Stimulated activated CD8-positive, alpha-beta memory T cell treated with anti-CD3 and anti-CD28 coated beads, Interleukin-15, amount 100 ng/mL, for 4 hours (primary cell): Measurements from ENCODE around the gene NOC4L.
"Not testable (repeated sequence)": the region's sequence is repeated elsewhere in the genome, so short reads cannot be mapped to it uniquely, and the experiment has no call there.

Experiments used
- DNase-seq, 2 donors: peaks; one replicate each; pipeline ENCODE4 v3.0.0-alpha.2; 2020; ENCODE audit warnings: low read depth in 2 of 2

NOC4L gene

DNA sequence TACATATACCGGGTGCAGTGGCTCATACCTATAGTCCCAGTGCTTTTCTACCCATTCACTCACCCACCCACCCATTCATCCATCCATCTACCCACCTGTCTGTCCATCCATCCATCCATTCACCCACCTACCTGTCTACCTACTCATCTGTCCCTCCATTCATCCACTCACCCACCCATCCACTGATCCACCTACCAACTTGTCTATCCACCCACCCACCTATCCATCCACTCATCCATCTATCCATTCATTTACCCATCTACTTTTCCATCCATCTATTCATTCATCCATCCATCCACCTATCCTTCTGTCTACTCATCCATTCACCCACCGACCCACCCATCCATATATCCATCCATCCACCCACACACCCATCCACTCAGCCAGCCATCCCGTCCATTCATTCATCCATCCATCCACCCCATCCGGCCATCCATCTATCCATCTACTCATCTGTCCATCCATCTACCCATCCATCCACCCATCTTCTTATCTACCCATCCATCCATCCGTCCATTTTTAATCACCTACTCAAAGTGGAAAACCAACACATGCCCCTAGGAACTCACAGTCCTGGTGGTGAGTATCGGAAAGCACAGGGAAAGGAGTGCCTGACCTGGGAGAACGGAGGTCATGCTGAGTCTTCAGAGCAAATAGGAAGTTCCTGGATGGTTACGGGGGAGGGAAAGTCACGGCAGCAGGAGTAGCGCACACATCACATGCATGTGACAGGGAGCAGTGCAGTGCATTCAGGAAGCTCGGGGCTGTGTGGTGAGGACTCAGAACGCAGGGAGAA, 20.1 kb upstream of the NOC4L start:
- DNase-seq = no peak

DNA sequence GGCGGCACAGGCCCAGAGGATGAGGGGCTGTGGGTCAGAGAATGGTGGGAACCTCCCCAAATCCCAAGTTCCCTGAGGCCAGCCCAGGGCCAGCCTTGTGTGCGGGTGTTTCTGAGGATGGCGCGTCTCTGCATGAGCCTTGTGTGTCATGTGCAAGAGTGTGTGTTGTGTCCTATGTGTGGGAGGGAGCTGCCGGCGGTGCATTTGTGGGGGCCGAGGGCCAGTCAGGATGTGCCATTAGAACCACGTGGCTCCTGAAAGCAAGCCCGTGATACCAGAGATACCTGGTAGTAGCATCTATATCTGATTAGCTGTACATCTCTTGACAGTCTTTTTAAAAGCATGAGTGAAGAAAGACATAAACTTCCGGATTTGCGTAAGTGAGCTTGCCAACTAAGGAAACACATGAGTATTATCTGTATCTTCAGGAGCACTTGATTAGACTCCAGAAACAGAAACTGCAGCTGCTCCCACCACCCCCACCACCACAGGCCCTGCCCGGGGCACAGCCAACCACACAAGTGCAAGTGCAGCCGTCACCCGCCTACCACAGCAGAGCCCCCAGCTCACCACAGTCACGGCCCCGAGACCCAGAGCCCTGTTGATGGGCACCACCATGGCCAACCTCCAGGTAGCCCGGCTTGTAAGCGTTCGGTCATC, 19.4 kb upstream of the NOC4L start:
- no peak for DNase-seq

DNA sequence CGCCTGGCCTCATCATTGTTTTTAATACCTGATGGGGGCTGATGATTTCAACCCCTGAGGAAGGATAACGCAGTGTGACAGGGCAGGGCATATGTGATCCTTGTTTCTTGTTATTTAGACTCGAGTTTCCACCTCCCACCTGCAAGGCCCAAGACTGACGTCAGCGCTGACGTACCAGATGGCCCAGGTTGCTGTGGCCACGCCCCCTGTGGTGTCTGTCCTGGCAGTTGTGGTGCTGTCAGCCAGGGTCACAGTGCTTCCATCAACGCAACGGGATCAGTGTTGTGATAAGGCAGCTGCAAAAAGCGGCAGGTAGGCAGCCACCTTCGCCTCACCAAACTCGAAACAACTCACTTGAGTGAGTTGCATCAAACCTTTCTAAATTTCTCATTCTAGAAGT, 18.5 kb upstream of the NOC4L start:
- DNase-seq = no peak

DNA sequence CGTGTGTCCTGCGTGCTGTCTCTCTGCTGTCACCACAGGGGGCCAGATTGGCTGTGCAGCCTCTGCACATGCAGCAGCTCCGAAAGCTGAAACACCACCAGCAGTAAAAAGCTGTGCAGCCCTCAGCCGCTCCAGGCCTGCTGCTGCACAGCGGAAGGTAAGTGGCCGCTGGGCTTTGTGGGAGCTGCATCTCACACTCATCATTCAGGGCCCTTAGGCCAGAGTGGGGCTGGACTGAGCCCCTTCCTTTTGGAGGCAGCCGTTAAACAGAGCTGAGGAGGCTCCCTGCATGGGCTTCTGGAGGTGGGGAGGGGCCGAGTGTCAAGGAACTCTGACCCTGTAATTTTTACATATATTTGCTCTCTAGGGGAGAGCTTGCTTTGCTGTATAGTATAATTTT, 17.2 kb upstream of the NOC4L start:
- no peak for DNase-seq

DNA sequence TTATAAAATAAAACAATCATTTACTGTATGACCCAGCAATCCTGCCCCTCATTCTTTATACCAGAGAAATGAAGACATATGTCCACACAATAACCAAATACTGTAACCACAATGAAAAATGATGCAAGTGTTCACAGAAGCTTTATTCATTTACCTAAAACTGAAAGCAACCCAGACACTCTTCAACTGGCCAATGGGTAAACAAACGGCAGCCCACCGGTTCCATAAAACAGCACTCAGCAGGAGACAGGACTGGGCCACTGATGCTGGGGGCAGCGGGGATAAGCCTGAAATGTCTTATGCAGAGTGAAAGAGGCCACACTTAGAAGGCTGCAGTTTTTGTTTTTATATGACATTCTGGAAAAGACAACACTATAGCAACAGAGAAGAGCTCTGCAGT, 15.2 kb upstream of the NOC4L start:
- DNase-seq = no peak

DNA sequence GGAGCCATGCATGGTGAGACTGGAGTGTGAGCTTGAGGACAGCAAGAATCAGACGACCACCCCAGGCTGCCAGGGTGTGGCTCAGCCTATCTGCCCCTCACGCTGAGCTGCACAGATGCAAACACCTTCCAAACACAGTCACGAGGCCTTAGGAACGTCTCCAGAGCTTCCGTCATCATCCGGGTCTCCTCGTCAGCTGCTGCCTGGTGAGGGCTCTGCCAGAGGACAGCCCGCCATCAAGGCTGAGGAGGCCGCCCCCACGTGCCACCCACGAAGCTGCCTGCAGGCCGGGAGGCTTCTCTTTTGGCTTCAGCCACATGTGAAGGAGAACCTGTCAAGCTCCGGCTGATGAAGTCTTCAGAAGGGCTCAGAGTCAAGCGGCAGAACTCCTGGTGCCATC, 13.6 kb upstream of the NOC4L start:
- DNase-seq = no peak

DNA sequence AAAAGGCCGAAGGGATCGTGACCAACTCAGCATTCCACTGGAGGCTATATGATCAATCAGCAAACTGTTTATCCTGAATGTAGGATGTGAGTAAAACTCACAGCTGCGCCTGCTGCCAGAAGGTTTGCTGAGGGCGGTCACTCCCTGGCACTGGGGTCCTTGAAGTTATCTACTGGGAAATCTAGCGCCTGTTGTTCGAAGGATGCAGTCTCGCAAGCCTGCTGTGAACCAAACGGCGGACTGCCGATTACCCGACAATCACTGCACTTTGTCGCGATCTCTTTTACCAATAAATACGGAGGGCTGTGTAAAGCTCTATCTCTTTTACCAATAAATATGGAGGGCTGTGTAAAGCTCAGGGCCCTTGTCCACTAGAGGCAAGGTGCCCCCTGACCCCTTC, 13.0 kb upstream of the NOC4L start:
- DNase-seq = no peak

DNA sequence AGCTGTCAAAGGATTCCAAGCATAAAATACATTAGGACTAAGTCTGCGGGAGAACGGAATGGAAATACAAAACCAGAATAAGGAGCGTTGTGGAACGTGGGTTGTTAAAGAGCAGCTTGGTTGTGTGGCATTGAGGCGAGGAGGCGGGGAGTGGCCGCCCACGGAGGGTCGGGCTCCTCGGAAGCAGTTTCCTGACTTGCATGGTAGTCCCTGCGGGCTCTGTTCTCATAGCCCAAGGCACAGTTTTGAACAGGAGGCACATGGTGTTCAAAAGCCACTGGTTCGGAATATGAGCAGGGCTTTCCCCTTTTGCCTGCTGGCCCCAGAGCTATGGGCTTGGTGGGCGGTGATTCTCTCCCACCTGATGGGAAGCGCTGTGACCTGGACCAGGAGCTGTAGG, 12.3 kb upstream of the NOC4L start:
- no peak for DNase-seq

DNA sequence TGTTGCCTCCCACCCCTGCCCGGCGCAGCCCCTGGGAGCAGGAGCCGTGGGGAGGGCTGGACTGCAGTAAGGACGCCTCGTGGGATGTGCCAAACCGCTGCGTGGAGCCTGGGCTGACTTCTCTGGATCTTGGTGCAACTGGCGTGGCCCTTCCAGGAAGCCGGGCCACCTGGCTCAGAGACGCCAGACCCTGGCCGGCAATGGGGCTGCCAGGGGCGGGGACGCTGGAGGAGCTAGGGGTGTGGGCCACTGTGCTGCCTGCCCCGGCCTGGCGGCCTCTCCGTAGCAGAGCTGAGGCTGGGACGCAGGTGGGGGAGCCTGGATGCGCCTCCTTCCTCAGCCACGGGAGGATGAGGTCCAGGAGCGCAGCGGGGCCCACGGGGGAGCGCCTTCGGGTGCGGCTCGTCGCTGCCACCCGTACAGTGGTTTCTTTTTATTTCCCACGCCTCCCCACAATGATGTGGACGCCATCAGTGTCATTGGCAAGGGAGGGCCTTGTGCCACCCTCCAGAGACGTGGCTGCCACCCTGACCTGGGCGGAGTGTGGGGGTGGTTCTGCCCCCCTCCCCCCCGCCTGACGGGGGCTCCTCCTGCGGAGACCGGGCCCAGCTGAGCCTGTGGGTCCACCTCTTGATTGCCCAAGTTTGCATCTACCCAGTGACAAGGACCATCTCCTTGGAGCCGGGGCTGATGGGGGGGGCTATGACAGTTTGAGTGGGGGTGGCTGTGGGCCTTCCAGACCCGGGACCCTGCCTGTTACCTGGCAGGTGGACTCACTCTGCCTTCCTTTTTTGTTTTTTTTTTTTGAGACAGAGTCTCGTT, 11.4 kb upstream of the NOC4L start:
- DNase-seq = no peak

DNA sequence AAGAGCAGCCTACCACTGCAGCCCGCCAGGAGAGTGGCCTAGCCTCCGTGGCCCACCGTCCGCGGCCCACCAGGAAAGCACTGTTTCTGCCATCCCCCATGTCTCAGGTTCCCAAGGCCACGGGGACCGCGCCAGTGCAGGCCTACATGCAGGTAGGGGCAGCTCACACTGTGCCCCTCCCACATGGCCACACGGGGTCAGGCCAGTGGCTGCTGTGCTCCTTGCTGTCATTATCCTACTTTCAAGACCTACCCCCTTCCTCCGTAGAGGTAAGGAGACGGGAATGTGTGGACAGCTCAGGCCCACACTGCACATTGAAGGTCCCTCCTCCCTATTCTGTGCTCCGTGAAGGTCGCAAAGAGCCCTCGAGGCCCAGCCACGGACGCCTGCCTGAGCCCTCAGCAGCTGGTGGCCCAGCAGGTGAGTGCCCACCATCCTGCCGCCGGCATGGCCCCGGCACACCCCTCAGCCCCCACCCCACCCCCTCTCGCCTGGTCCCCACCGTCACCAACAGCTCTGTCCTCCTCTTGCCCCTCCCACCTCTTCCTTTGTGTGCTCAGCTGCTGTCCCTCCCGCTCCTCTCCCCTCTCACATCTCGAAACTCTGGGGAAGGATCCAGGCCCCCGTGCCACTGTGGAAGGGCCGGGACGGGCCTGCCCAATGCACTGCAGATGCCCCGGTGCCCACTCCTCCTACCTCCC, 10.2 kb upstream of the NOC4L start:
- DNase-seq = no peak

DNA sequence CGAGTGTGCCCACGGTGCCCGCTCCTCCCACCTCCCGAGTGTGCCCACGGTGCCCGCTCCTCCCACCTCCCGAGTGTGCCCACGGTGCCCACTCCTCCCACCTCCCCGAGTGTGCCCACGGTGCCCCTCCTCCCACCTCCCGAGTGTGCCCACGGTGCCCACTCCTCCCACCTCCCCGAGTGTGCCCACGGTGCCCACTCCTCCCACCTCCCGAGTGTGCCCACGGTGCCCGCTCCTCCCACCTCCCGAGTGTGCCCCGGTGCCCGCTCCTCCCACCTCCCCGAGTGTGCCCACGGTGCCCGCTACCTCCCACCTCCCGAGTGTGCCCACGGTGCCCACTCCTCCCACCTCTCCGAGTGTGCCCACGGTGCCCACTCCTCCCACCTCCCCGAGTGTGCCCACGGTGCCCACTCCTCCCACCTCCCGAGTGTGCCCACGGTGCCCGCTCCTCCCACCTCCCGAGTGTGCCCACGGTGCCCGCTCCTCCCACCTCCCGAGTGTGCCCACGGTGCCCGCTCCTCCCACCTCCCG, 9.5 kb upstream of the NOC4L start:
- not testable (repeated sequence) for DNase-seq

DNA sequence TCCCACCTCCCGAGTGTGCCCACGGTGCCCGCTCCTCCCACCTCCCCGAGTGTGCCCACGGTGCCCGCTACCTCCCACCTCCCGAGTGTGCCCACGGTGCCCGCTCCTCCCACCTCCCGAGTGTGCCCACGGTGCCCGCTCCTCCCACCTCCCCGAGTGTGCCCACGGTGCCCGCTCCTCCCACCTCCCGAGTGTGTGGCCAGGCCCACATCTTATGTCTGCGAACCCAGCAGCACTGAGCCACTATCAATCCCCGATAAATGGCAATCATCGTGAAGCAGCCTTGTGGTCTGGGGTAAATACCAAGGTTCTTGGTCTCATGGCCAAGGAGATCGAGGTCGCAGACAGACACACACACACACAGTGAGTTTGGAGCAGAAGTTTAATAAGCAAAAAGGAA, 8.0 kb upstream of the NOC4L start:
- not testable (repeated sequence) for DNase-seq

DNA sequence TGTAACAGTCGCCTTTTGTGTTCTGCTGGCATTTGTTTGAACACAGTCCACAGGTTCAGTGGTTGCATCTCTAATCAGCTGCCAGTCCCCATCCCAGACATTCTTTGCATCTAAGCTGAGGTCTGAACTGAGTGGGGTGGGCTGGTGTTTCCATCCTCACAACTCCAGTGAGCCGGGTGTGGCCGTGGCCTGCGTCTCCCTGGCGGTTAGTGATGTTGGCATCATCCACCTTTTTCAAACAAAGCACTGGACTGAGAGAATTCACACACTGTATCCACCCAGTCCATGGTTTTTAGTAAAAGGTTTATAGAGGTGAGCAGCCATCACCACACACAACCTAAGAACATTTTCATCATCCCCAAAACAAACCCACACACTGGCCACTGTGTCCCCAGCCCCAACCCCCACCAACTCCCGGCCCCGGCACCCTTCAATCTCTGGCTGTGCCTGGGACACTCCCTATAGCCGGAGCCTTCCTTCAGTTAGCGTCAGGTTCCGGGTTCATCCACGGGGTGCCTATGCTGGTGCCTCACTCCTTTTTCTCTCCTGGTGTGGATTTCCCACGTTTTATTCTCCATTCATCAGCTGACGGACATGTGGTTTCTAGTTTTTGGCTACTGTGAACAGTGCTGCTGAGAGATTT, 6.7 kb upstream of the NOC4L start:
- DNase-seq = no peak

DNA sequence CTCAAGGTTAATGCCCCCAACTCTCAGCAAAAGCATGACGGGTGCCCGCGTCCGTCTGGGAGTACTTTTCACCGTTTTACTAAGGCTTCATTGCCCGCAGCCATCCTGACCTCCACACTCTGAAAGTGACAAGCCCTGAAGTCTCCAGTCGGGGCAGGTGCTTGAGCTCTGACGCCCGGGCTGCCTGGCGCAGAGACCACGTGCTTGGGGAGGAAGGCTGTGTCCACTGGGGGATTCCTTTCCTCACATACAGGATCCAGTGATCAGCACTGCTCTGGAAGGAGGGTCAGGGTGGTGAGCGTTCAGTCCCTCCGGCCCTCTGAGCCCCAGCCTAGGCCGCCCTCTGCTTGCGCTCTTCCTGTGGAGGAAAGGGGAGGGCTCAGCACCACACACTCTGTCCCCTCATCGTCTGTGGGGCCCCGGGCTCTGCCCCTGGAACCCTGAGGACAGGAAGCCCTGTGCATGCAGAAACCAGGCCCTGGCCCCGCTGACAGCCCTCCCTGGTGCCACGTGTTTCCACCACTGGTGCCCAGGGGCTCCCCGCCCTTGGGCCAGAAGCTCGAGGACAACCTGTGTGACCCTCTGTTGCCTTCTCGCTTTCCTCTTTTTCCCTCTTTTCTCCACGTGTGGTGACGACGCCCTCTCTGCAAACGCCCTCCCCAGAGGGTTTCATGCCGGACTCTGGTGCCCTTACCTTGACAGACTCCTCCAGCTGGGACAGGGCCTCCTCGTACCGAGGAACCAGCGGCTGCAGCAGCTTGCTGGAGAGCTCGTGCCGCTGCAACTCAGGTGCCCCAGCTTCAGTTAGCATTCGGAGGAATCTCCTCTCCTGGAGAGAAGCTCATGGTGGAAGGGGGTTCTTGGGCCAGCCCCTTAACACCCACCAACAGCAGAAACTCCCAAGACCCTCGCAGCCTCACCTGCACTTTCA, 5.1 kb upstream of the NOC4L start:
- DNase-seq = no peak

DNA sequence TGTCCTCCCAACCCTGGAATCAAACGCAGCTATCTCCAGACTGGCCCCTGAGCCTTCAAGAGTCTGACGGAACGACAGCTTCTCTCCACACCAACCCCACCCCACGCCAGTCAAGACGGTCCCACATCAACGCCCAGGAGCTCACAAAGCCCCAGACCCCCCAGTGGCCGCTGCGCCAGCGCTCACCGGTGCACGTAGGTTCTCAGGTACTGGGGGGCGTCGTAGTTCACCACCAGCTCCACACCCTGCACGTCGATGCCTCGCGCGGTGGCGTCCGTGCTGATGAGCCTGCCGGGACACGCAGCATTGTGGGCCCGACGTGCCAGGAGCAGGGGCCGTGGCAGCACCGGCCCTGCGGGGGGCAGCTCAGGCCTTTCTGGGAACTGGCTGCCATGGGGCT, 4.3 kb upstream of the NOC4L start:
- no peak for DNase-seq

DNA sequence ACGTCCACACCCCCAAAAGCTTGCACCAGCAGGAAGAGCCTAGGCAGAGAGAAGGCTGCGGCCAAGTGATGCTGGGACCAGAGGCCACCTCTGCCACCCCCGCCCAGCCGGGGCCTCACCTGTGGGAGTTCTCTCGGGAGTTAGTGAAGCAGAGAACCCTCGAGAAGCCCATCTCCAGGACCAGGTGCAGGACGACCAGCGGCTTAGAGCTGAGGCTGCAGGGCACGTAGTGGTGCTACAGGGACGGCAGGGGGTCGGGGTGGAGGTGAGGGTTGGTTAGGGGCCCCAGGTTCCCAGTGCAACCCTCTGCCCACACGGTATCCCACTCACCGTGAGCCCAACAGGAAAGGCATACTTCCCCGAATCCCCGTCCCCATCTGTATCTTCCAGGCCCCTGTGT, 3.8 kb upstream of the NOC4L start:
- DNase-seq = no peak

DNA sequence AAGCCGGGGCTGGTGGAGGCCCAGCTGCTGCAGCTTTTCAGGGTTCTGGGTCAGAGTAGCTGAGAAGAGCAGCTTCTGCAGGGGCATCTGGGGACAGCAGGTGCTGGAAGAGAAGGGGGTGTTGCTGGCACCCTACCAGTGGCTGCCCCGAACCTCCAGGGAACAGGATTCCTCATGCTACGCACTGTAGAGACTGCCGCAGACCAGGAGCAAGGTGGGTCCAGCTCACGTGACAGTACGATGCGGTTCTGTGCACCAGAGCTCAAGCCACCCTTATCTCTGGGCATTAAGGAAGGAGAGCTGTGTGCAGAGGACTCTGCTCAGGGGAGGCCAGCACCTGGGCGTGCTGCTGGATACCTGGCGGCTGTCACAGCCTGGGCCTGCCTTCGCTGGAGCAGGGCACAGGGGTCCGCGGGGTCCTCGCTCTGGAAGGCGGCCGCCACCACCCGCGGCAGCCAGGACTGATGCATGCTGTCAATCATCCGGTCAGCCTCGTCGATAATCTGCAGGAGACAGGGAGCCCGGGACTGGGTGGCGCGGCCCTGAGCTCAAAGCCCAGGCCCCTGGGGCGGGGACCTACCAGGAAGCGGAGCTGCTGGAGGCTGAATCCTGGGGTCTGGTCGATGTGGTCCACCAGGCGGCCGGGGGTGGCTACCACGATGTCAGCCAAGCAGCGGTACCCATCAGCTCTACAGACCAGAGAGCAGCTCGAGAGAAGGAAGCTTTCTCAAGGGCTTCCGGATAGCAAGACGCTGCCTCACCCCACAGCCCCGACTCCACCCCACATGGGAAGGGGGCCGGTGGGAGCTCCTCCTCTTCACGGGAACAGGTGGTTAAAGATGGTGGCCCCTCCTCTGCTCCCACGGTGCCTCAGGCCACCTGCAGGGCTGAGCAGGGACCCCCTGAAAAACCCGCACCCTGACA, 3.1 kb upstream of the NOC4L start:
- DNase-seq = no peak

DNA sequence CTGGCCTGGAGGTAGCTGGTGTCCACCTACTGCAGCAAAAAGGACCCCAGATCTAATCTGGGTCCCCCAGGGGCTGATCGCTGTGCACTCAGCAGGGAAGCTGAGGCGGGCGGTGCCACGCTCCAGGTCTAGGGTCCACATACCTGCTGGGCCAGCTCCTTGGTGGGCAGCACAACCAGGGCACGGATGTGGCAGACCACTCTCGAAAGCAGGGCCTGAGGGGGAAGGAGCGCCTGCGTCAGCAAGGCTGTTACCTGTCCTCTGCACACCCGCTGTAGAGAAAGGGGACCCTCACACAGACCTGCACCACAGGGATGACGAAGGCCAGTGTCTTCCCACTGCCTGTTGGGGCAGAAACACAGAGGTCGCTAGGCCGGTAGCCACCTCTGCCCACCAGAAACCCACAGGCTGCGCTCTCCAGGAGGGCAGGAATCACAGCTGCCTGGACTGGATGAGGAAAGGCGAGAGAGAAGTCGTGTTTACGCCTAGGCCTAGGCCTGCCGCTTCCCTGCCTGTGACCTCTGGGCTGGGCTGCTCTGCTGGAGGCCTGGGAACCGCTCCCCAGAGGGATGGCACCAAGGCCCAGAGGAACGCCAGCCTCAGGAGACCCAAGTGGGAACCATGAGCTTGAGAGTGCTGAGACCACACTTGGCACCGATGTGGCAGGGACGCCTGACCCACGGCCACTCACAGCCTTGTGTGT, 2.1 kb upstream of the NOC4L start:
- DNase-seq = no peak
